Suprapubic skin (tissue), 3 donors: ENCODE measurements around the gene ZP4.

Experiments
- CTCF ChIP-seq, 2 donors: fragments of 200-600 bp in 1 of 2; fragments of 450-650 bp in 1 of 2; sonication (generic) in 1 of 2; IDR thresholded peaks; one replicate each; pipeline ENCODE4 v1.5.1; 2016 to 2019; ENCODE audit warnings: antibody characterized with exemption in 2 of 2, mild to moderate bottlenecking in 1 of 2, moderate library complexity in 1 of 2
- POLR2A ChIP-seq, 2 donors: fragments of 450-650 bp; IDR thresholded peaks; one replicate each; pipeline ENCODE4 v1.6.1; 2017; ENCODE audit warnings: antibody characterized with exemption in 2 of 2, mild to moderate bottlenecking in 2 of 2, moderate library complexity in 2 of 2

DNA sequence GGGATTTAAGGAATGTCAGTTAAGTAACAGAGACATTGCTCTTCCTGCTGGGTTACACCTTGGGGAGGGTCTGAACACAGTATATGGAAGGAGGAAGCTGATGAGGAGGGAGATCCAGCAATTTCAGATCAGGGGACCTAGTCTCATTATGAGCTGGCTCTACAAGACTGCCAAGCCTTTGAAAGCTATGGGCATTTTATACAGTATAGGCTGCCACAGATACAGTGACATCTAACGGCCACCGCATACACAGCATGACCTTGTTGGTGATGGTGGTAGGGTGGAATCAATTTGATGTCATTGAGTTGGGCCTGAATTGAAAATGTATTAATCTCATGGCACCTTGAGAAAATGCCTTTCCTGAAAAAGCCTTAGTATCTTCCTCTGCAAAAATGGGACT is 22.6 kb upstream of the ZP4 start:
- TF ChIP-seq CTCF (IDR thresholded peaks at IDR 0.05) (no peak), POLR2A (IDR thresholded peaks at IDR 0.05) (no peak)
